K562 (cell line): ENCODE results near the gene KAZN. TPM values are rescaled to one million over a fixed set of nuclear protein-coding genes. Genes with fewer than 3 reads are reported as not detected.

Experiments
- ATAC-seq: fragments of 200-7000 bp; cut with Tn5 transposase; 3 replicates; pipeline ENCODE4 v1.9.1; 2020; ENCODE audit warnings: moderate library complexity
- BruUV-seq: library from RNA; stranded (reverse); fragments of 400-500 nt; replicated peaks from 2 replicates; lab custom pipeline; 2021; lab: Mats Ljungman, UMichigan
- CTCF ChIA-PET: fragments of 300-600 bp; formaldehyde crosslinking; extraction: SDS; loops from one replicate; lab custom pipeline; 2021; ENCODE audit warnings: low intra/inter-chr PET ratio; lab: Yijun Ruan, JAX
- POLR2A ChIA-PET: fragments of 300-600, 350-650 bp; sonication (Branson Sonifier 250); formaldehyde crosslinking; extraction: SDS; loops from one replicate; lab custom pipeline; 2021; ENCODE audit warnings: antibody characterized with exemption, inconsistent platforms; lab: Yijun Ruan, JAX
- DNase-seq, 4 experiments: peaks; one replicate each; pipeline versions ENCODE4 v3.0.0 to v3.0.0-alpha.2; 2011 to 2018; ENCODE audit warnings: low spot score in 3 of 4, mixed read lengths in 3 of 4; ENCODE audit errors: extremely low read depth in 1 of 4
- FAIRE-seq: peaks from 2 replicates; lab custom pipeline; 2011; peaks lifted over from hg19 to GRCh38; lab: Jason Lieb, UNC
- H2AFZ ChIP-seq: 2 replicates; pipeline ENCODE4 v1.6.0; 2011; ENCODE audit warnings: low read depth, low read length, control low read depth, inconsistent platforms
- H3K27ac ChIP-seq: fragments of 200-600 bp; 3 replicates; pipeline ENCODE4 v1.8.0; 2011; ENCODE audit warnings: low read depth, mild to moderate bottlenecking, control low read depth, inconsistent platforms, low read length, moderate library complexity, mixed read lengths; ENCODE audit errors: extremely low read depth
- H3K27me3 ChIP-seq, 2 experiments: fragments of 300-600 bp in 1 of 2; 2 replicates in 1 of 2; 3 replicates in 1 of 2; pipeline versions ENCODE4 v1.6.0 to v1.8.0; 2011; ENCODE audit warnings: inconsistent platforms in 2 of 2, low read length in 2 of 2, mild to moderate bottlenecking in 1 of 2, mixed read lengths in 1 of 2, moderate library complexity in 1 of 2; ENCODE audit not compliant: control insufficient read depth in 2 of 2, insufficient read depth in 2 of 2
- H3K36me3 ChIP-seq: fragments of 300-600 bp; 3 replicates; pipeline ENCODE4 v1.8.0; 2011; ENCODE audit warnings: mild to moderate bottlenecking, low read length, inconsistent platforms; ENCODE audit not compliant: control insufficient read depth, insufficient read depth
- H3K4me1 ChIP-seq, 2 experiments: fragments of 200-600 bp in 1 of 2; replicated peaks in 1 of 2; 2 replicates in 1 of 2; 3 replicates in 1 of 2; pipeline versions ENCODE4 v1.5.1 to v1.8.0; 2011; ENCODE audit warnings: inconsistent platforms in 2 of 2, low read length in 2 of 2, mild to moderate bottlenecking in 1 of 2, mixed read lengths in 1 of 2, moderate library complexity in 1 of 2; ENCODE audit not compliant: control insufficient read depth in 2 of 2, insufficient read depth in 2 of 2
- H3K4me2 ChIP-seq: 2 replicates; pipeline ENCODE4 v1.6.1; 2011; ENCODE audit warnings: low read length, control low read depth, inconsistent platforms, mixed read lengths; ENCODE audit not compliant: insufficient read depth
- H3K4me3 ChIP-seq: fragments of 200-600 bp; sonication (generic), shearing (Covaris generic); 2 replicates; pipeline ENCODE4 v1.5.1; 2016; ENCODE audit warnings: control low read depth, inconsistent platforms
- H3K79me2 ChIP-seq: fragments of 200-600 bp; 3 replicates; pipeline ENCODE4 v1.8.0; 2011; ENCODE audit warnings: low read length, inconsistent platforms; ENCODE audit not compliant: control insufficient read depth, insufficient read depth
- H3K9ac ChIP-seq, 2 experiments: 2 replicates each; pipeline versions ENCODE4 v1.6.0 to v1.6.1; 2011; ENCODE audit warnings: low read depth in 2 of 2, low read length in 2 of 2, control low read depth in 1 of 2, inconsistent platforms in 1 of 2, mild to moderate bottlenecking in 1 of 2, mixed read lengths in 1 of 2; ENCODE audit not compliant: insufficient read depth in 1 of 2
- H3K9me1 ChIP-seq: one replicate; pipeline ENCODE4 v1.6.0; 2011; ENCODE audit warnings: inconsistent platforms, mild to moderate bottlenecking, low read length, moderate library complexity; ENCODE audit not compliant: control insufficient read depth, insufficient read depth
- H3K9me3 ChIP-seq: replicated peaks from 2 replicates; pipeline ENCODE4 v1.5.1; 2011; ENCODE audit warnings: low read depth, low read length, inconsistent platforms; ENCODE audit not compliant: control insufficient read depth, insufficient read depth
- H4K20me1 ChIP-seq: replicated peaks from 2 replicates; pipeline ENCODE4 v1.6.1; 2011; ENCODE audit warnings: low read length, inconsistent platforms, mixed read lengths; ENCODE audit not compliant: control insufficient read depth, insufficient read depth
- ARID1B ChIP-seq: fragments of 450-650 bp; IDR thresholded peaks from 2 replicates; pipeline ENCODE4 v1.6.1; 2016; ENCODE audit warnings: antibody characterized with exemption, mild to moderate bottlenecking, inconsistent platforms
- ESRRA ChIP-seq: fragments of 450-650 bp; IDR thresholded peaks from 2 replicates; pipeline ENCODE4 v1.6.1; 2014; ENCODE audit warnings: low read depth, mild to moderate bottlenecking, moderate library complexity, borderline replicate concordance
- GTF2A2 ChIP-seq: IDR thresholded peaks from 2 replicates; pipeline ENCODE4 v1.6.1; 2016; ENCODE audit warnings: mild to moderate bottlenecking, missing genetic modification characterization, missing compliant biosample characterization
- TAF1 ChIP-seq: IDR thresholded peaks from 2 replicates; pipeline ENCODE4 v1.6.1; 2011; ENCODE audit warnings: mild to moderate bottlenecking, low read length, moderate library complexity; ENCODE audit not compliant: insufficient read depth, control insufficient read depth, severe bottlenecking; ENCODE audit errors: extremely low read depth
- TFE3 ChIP-seq: fragments of 450-650 bp; formaldehyde crosslinking; IDR thresholded peaks from 2 replicates; pipeline ENCODE4 v1.4.0; 2020; ENCODE audit warnings: mild to moderate bottlenecking, mixed read lengths
- WGBS: fragments of 100-300 bp; shearing (Covaris generic); methylation state at CpG from one replicate; pipeline ENCODE4 v1.1.6; 2016; ENCODE audit warnings: low coverage, mixed read lengths; ENCODE audit not compliant: insufficient coverage; ENCODE audit errors: missing lambda C conversion rate; 5-methylcytosine and 5-hydroxymethylcytosine counted together
- in situ Hi-C: fragments of 300-500 bp; cut with MboI; formaldehyde crosslinking; loops from 4 replicates; pipeline ENCODE4 v1.15.0; 2018; ENCODE audit warnings: inconsistent platforms, mixed read lengths
- intact Hi-C: fragments of 100-400 bp; cut with micrococcal nuclease; formaldehyde crosslinking; loops from 2 replicates; pipeline ENCODE4 v1.14.2; 2022
- polyA plus RNA-seq, 8 experiments: library from polyadenylated mRNA; depleted of rRNA in 4 of 8; stranded (reverse) in 5 of 8; unstranded in 3 of 8; fragments of >200 nt; fragmentation: Nextera tagmentation in 2 of 8; fragmentation: Illumina TruSeq in 1 of 8; extraction: Ambion mirVana in 2 of 8; extraction: Trizol in 1 of 8; gene quantifications; 2 replicates each; pipeline versions ENCODE4 v1.2.1 to v1.2.3, GENCODE V29; 2011 to 2014; ENCODE audit warnings: inconsistent platforms in 1 of 8, missing spikeins in 1 of 8
- total RNA-seq, 7 experiments: library from RNA; depleted of rRNA in 6 of 7; stranded (reverse); fragments of >200 nt in 6 of 7; fragmentation: Illumina TruSeq in 2 of 7; extraction: Trizol in 2 of 7; gene quantifications; 2 replicates each; pipeline versions ENCODE4 v1.2.1 to v1.2.3, GENCODE V29; 2011 to 2021; ENCODE audit warnings: low replicate concordance in 1 of 7

The KAZN gene
- total and polyA plus RNA-seq, 9 of the 15 experiments (the other 6 are each of a cell fraction or from before 2014, with no cell fraction given), result 2.1 to 21.6 (median 5.4) TPM

- no peak for DNase-seq
- no peak overlapping the region for H2AFZ ChIP-seq
- TF ChIP-seq ESRRA (peak; percentile 31; the same call in 1 of the 2 replicates), GTF2A2 (tag) (no peak), TAF1 (no peak), TFE3 (peak; percentile 64), ARID1B (no peak)
- TF ChIP-seq, all 486 proteins: peak for 2
- no TSS peak for BruUV-seq
- in situ Hi-C loops, result no loop called here
- Histone ChIP-seq H3K36me3 (no peaks in the 10 kb centered on the region), H3K4me2 (no peak overlapping the region), H3K27me3 (peaks cover 4 to 21% of the 10 kb centered on the region in 2 experiments), H4K20me1 (no peaks in the 10 kb centered on the region), H3K9me3 (no peaks in the 10 kb centered on the region), H3K9me1 (no peaks in the 10 kb centered on the region), H3K4me1 (no peaks in the 10 kb centered on the region), H3K27ac (no peak overlapping the region), H3K79me2 (no peaks in the 10 kb centered on the region), H3K9ac (no peak overlapping the region), H3K4me3 (no peak overlapping the region)
- intact Hi-C loops, result no loop called here
- no peak for ATAC-seq
- FAIRE-seq, result no peak
- CTCF ChIA-PET, result interaction anchor here (0.7 kb wide), 1 partner anchor 177 kb away, joined by 4 read pairs; no protein-coding TSS in a partner anchor
- POLR2A ChIA-PET, result no interaction called here
- WGBS, result 2% methylated on average over 5 of the region's 5 CpGs
These were observed 8.8 kb downstream of the KAZN start for GRCh38 chr1:14607295-14607694.
